HUDEP-2 (cell line): ENCODE results near the gene ZNF512B.
"Not testable (repeated sequence)": the region's sequence is repeated elsewhere in the genome, so short reads cannot be mapped to it uniquely, and the experiment has no call there.

Experiments used
- DNase-seq, 76 experiments: peaks; one replicate each; lab custom pipeline; 2025; ENCODE audit not compliant: unreplicated experiment in 76 of 76; lab: John Stamatoyannopoulos, UW

The ZNF512B gene

GRCh38 chr20:63979229-63979556 is 9.5 kb upstream of the ZNF512B start:
- DNase-seq = no peak

- peak in 50 of 76 experiments; percentile 5 to 74 (median 46) for DNase-seq
These were observed 8.8 kb upstream of the ZNF512B start for GRCh38 chr20:63978319-63979228.

GRCh38 chr20:63977739-63978276 is 8.1 kb upstream of the ZNF512B start:
- peak in 70 of 76 experiments; percentile 13 to 83 (median 60) for DNase-seq

GRCh38 chr20:63976980-63977738 is 7.4 kb upstream of the ZNF512B start:
- DNase-seq = no peak

- DNase-seq = not testable (repeated sequence)
These were observed 6.8 kb upstream of the ZNF512B start for GRCh38 chr20:63976511-63976910.

- no peak for DNase-seq
These were observed 4.9 kb upstream of the ZNF512B start for GRCh38 chr20:63974402-63975200.

GRCh38 chr20:63973636-63974401 is 4.1 kb upstream of the ZNF512B start:
- DNase-seq = peak in 67 of 76 experiments; percentile 11 to 84 (median 61)

GRCh38 chr20:63973160-63973479 is 3.4 kb upstream of the ZNF512B start:
- DNase-seq = no peak

GRCh38 chr20:63972312-63973159 is 2.8 kb upstream of the ZNF512B start:
- no peak for DNase-seq

GRCh38 chr20:63971960-63972311 is 2.2 kb upstream of the ZNF512B start:
- DNase-seq = not testable (repeated sequence)

GRCh38 chr20:63970714-63971431 is 1.1 kb upstream of the ZNF512B start:
- no peak for DNase-seq

GRCh38 chr20:63968928-63969760 is 586 bp downstream of the ZNF512B start:
- DNase-seq = no peak

- no peak for DNase-seq
These were observed 1.4 kb downstream of the ZNF512B start for GRCh38 chr20:63968136-63968927.

GRCh38 chr20:63967330-63968135 is 2.2 kb downstream of the ZNF512B start:
- no peak for DNase-seq

GRCh38 chr20:63966944-63967322 is 2.8 kb downstream of the ZNF512B start:
- no peak for DNase-seq
